Activated naive CD4-positive, alpha-beta T cell treated with anti-CD3 and anti-CD28 coated beads for 36 hours (primary cell): ENCODE measurements around the gene KRT86. TPM values are rescaled to one million over a fixed set of nuclear protein-coding genes. Genes with fewer than 3 reads are reported as not detected.

Experiments
- CTCF ChIA-PET: fragments of 350-600 bp; sonication (Branson Sonifier 250); formaldehyde crosslinking; loops from one replicate; lab custom pipeline; 2021; ENCODE audit warnings: antibody characterized with exemption; lab: Charles Lee
- DNase-seq: peaks from one replicate; pipeline ENCODE4 v3.0.0-alpha.2; 2020
- H3K27ac Mint-ChIP-seq: one replicate; pipeline ENCODE4 v1.8.0; 2021; ENCODE audit warnings: mild to moderate bottlenecking, mixed read lengths
- H3K27me3 Mint-ChIP-seq: one replicate; pipeline ENCODE4 v1.8.0; 2021; ENCODE audit warnings: low read depth, mixed read lengths
- H3K36me3 Mint-ChIP-seq: one replicate; pipeline ENCODE4 v1.8.0; 2021; ENCODE audit warnings: low read depth, mixed read lengths
- H3K4me1 Mint-ChIP-seq: one replicate; pipeline ENCODE4 v1.8.0; 2021; ENCODE audit warnings: low read depth, mixed read lengths
- H3K4me3 Mint-ChIP-seq: one replicate; pipeline ENCODE4 v1.8.0; 2021; ENCODE audit warnings: mild to moderate bottlenecking, moderate library complexity, mixed read lengths
- H3K9me3 Mint-ChIP-seq: one replicate; pipeline ENCODE4 v1.8.0; 2021; ENCODE audit warnings: mixed read lengths
- intact Hi-C: fragments of 100-400 bp; cut with micrococcal nuclease; formaldehyde crosslinking; loops from one replicate; pipeline ENCODE4 v1.15.1; 2023
- total RNA-seq, 2 experiments: library from RNA; stranded (reverse); gene quantifications; one replicate each; pipeline ENCODE4 v1.2.3, GENCODE V29; 2021

The KRT86 gene
- total RNA-seq, 2 experiments from 2014 or later = 0.15 TPM; not detected in 1

GRCh38 chr12:52241205-52241842 lies 33.1 kb upstream of the KRT86 start:
- intact Hi-C loops = no loop called here
- no peak overlapping the region for H3K27ac Mint-ChIP-seq
- peaks cover 2% of the 10 kb centered on the region for H3K27me3 Mint-ChIP-seq
- H3K4me3 Mint-ChIP-seq = no peak overlapping the region
- no peaks in the 10 kb centered on the region for H3K9me3 Mint-ChIP-seq
- peaks cover 15% of the 10 kb centered on the region for H3K4me1 Mint-ChIP-seq
- CTCF ChIA-PET = interaction anchor here (0.9 kb wide), 1 partner anchor 86 kb away, joined by 3 read pairs; no protein-coding TSS in a partner anchor
- no peaks in the 10 kb centered on the region for H3K36me3 Mint-ChIP-seq
- DNase-seq = no peak

- peaks cover 15% of the 10 kb centered on the region for H3K4me1 Mint-ChIP-seq
Measured at GRCh38 chr12:52242442-52243258, 31.8 kb upstream of the KRT86 start.

GRCh38 chr12:52243259-52243855 lies 31.1 kb upstream of the KRT86 start:
- CTCF ChIA-PET = interaction anchor here (1.6 to 2.3 kb wide), 3 partner anchors 18 to 84 kb away, joined by 5 to 9 read pairs (median 8); no protein-coding TSS in a partner anchor
- H3K4me1 Mint-ChIP-seq = peaks cover 15% of the 10 kb centered on the region
- H3K9me3 Mint-ChIP-seq = no peaks in the 10 kb centered on the region
- no peak for DNase-seq
- H3K4me3 Mint-ChIP-seq = peak overlapping the region; percentile 11
- peaks cover 6% of the 10 kb centered on the region for H3K27me3 Mint-ChIP-seq
- intact Hi-C loops = no loop called here
- no peaks in the 10 kb centered on the region for H3K36me3 Mint-ChIP-seq
- H3K27ac Mint-ChIP-seq = peak overlapping the region; percentile 73

More at GRCh38 chr12:52242442-52243258, 31.8 kb upstream of the KRT86 start:
- no peaks in the 10 kb centered on the region for H3K36me3 Mint-ChIP-seq
- H3K27me3 Mint-ChIP-seq = peaks cover 2% of the 10 kb centered on the region
- no peak for DNase-seq
- intact Hi-C loops = no loop called here
- no peak overlapping the region for H3K27ac Mint-ChIP-seq
- H3K9me3 Mint-ChIP-seq = no peaks in the 10 kb centered on the region
- no peak overlapping the region for H3K4me3 Mint-ChIP-seq
- CTCF ChIA-PET = interaction anchor here (2.3 kb wide), 1 partner anchor 21 kb away, joined by 8 read pairs; no protein-coding TSS in a partner anchor

- intact Hi-C loops = loop anchor here (1.0 kb wide), 2 partner anchors 22 to 273 kb away; no protein-coding TSS in a partner anchor
Measured at GRCh38 chr12:52243856-52244614, 30.4 kb upstream of the KRT86 start.

GRCh38 chr12:52244615-52244994 lies 29.8 kb upstream of the KRT86 start:
- H3K9me3 Mint-ChIP-seq = no peaks in the 10 kb centered on the region
- DNase-seq = no peak
- intact Hi-C loops = loop anchor here (1.0 kb wide), 2 partner anchors 22 to 273 kb away; no protein-coding TSS in a partner anchor
- CTCF ChIA-PET = interaction anchor here (1.2 to 2.3 kb wide), 4 partner anchors 19 to 112 kb away, joined by 3 to 9 read pairs (median 6); no protein-coding TSS in a partner anchor
- H3K27me3 Mint-ChIP-seq = peaks cover 11% of the 10 kb centered on the region
- H3K4me1 Mint-ChIP-seq = peaks cover 15% of the 10 kb centered on the region
- H3K27ac Mint-ChIP-seq = peak overlapping the region; percentile 73
- peak overlapping the region; percentile 71 for H3K4me3 Mint-ChIP-seq
- no peaks in the 10 kb centered on the region for H3K36me3 Mint-ChIP-seq

More at GRCh38 chr12:52243856-52244614, 30.4 kb upstream of the KRT86 start:
- peak overlapping the region; percentile 71 for H3K4me3 Mint-ChIP-seq
- H3K27me3 Mint-ChIP-seq = peaks cover 6% of the 10 kb centered on the region
- no peaks in the 10 kb centered on the region for H3K9me3 Mint-ChIP-seq
- peak overlapping the region; percentile 73 for H3K27ac Mint-ChIP-seq
- CTCF ChIA-PET = interaction anchor here (0.6 to 2.3 kb wide), 5 partner anchors 19 to 736 kb away, joined by 3 to 9 read pairs (median 5); no protein-coding TSS in a partner anchor
- no peaks in the 10 kb centered on the region for H3K36me3 Mint-ChIP-seq
- DNase-seq = peak; percentile 94
- H3K4me1 Mint-ChIP-seq = peaks cover 15% of the 10 kb centered on the region

- peaks cover 19% of the 10 kb centered on the region for H3K4me1 Mint-ChIP-seq
- intact Hi-C loops = no loop called here
- CTCF ChIA-PET = interaction anchor here (1.0 to 2.3 kb wide), 3 partner anchors 23 to 82 kb away, joined by 4 to 8 read pairs (median 5); no protein-coding TSS in a partner anchor
- H3K4me3 Mint-ChIP-seq = no peak overlapping the region
- peaks cover 16% of the 10 kb centered on the region for H3K27me3 Mint-ChIP-seq
- H3K27ac Mint-ChIP-seq = no peak overlapping the region
- H3K36me3 Mint-ChIP-seq = no peaks in the 10 kb centered on the region
- DNase-seq = no peak
- H3K9me3 Mint-ChIP-seq = no peaks in the 10 kb centered on the region
Measured at GRCh38 chr12:52245259-52245961, 29.0 kb upstream of the KRT86 start.

GRCh38 chr12:52245962-52246569 lies 28.4 kb upstream of the KRT86 start:
- Mint-ChIP-seq H3K36me3 (no peaks in the 10 kb centered on the region), H3K27me3 (peaks cover 18% of the 10 kb centered on the region), H3K27ac (no peak overlapping the region), H3K9me3 (no peaks in the 10 kb centered on the region), H3K4me1 (peaks cover 19% of the 10 kb centered on the region), H3K4me3 (no peak overlapping the region)
- DNase-seq = no peak
- intact Hi-C loops = no loop called here
- CTCF ChIA-PET = interaction anchor here (0.9 to 1.0 kb wide), 2 partner anchors 24 kb away, joined by 4 read pairs; no protein-coding TSS in a partner anchor

- Mint-ChIP-seq H3K27me3 (peaks cover 16% of the 10 kb centered on the region), H3K27ac (no peak overlapping the region), H3K4me3 (no peak overlapping the region), H3K9me3 (no peaks in the 10 kb centered on the region), H3K4me1 (peaks cover 26% of the 10 kb centered on the region), H3K36me3 (no peaks in the 10 kb centered on the region)
- CTCF ChIA-PET = interaction anchor here (0.9 kb wide), 1 partner anchor 25 kb away, joined by 4 read pairs; no protein-coding TSS in a partner anchor
- intact Hi-C loops = no loop called here
- no peak for DNase-seq
Measured at GRCh38 chr12:52246720-52247621, 27.5 kb upstream of the KRT86 start.

GRCh38 chr12:52247622-52248540 lies 26.6 kb upstream of the KRT86 start:
- CTCF ChIA-PET = no interaction called here
- intact Hi-C loops = no loop called here
- peaks cover 16% of the 10 kb centered on the region for H3K27me3 Mint-ChIP-seq
- peaks cover 27% of the 10 kb centered on the region for H3K4me1 Mint-ChIP-seq
- no peak overlapping the region for H3K27ac Mint-ChIP-seq
- DNase-seq = no peak
- no peaks in the 10 kb centered on the region for H3K9me3 Mint-ChIP-seq
- H3K4me3 Mint-ChIP-seq = no peak overlapping the region
- no peaks in the 10 kb centered on the region for H3K36me3 Mint-ChIP-seq
